HG02973 (cell line): ENCODE data around the gene ZNHIT1.
"Not testable (repeated sequence)": the region's sequence is repeated elsewhere in the genome, so short reads cannot be mapped to it uniquely, and the experiment has no call there.

Experiments
- ATAC-seq: cut with Tn5 transposase; IDR thresholded peaks from one replicate; pipeline ENCODE4 v1.9.1; 2021; ENCODE audit warnings: moderate library complexity; ENCODE audit not compliant: unreplicated experiment

The ZNHIT1 gene

GRCh38 chr7:101240226-101241014, 22.5 kb downstream of the ZNHIT1 start:
- ATAC-seq = no peak

GRCh38 chr7:101241015-101241363, 23.0 kb downstream of the ZNHIT1 start:
- ATAC-seq = no peak

DNA sequence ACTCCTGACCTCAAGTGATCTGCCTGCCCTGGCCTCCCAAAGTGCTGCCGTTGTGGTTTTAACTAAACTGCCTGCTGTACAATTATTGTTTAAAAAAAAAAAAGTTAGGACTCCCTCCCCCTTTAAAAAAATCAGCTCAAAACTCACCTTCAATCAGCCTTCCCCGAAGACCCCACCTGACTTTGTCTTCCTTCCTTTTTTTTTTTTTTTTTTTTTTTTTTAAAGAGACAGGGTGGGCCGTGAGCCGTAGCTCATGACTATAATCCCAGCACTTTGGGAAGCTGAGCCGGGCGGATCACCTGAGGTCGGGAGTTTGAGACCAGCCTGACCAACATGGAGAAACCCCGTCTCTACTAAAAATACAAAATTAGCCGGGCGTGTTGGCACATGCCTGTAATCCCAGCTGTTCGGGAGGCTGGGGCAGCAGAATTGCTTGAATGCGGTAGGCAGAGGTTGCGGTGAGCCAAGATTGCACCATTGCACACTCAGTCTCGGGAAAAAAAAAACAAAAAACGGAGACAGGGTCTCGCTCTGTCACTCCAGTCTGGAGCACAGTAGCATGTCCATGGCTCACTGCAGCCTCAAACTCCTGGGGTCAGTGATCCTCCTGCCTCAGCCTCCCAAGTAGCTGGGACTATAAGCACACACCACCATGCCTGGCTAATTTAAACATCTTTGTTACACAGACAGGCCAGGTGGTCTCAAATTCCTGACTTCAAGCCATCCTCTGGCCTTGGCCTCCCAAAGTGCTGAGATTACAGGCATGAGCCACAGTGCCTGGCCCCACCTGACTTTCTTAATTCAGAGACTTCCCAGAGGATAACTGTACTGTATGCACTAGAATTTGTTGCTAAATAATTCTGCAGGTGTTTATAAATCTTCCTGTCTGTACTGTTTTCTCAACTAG, 23.7 kb downstream of the ZNHIT1 start:
- ATAC-seq = no peak

GRCh38 chr7:101243646-101244374, 25.8 kb downstream of the ZNHIT1 start:
- no peak for ATAC-seq

DNA sequence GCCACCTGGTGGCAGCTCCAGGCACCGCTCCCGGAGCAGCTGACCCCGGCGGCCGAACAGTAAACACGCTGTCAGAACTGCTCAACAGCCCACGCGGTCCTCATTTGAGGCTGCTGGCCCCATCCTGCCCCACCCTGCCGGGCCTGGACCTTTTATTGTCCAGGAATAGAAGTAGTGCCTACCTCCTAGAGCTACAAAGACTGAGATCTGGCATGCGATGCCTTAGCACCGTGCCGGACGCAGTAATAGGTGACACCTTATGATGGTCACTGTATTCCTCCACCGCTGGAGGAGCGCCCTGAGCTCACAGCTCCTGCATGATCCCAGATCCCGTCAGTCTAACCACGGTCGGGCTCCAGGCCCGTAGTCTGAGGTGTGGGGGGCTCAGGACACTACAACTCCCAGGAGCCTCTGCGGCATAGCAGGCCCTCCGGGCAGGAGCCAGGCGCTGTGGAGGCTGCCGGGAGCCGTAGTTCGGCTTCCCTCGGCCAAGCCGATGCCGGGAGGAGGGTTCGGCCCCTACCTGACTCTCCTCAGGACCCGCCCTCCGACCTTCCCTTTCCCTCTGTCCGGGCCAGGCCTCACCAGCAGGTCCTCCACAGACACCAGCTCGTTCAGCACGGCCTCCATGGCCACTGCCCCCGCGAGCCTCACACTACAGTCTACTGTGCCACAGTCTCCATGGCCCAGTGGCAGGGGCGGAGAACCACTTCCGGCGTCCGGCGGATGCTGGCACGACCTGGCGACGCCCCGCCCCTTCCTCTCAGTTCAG, 26.6 kb downstream of the ZNHIT1 start, which contains the start of gene FIS1:
Gene FIS1, minus strand, starts transcription at position 707 of the 772 bp plus-strand sequence. Its CDS starts 77 bp downstream, at position 630.
- peak; percentile 87 for ATAC-seq

DNA sequence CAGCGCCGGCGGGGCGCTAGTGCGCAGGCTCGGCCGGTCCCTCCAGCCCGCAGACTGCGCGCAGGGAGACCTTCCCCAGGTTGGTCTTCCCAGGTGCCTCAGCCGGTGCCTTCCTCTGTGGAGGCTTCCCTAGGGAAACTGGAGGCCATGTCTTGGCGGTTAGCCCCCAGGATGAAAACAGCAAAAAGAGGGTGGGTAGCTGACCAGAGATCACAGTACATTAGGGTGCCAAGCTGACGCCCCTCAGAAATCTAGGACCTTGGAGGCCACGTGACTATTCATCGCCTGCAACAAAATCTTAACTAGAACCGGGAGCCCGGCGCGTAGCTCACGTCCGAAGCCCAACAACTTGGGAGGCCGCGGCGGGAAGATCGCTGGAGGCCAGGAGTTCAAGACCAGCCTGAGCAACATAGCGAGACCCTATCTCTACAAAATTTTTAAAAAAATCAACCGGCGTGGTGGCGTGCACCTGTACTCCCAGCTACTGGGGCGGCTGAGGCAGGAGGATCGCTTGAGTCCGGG, 27.2 kb downstream of the ZNHIT1 start:
- no peak for ATAC-seq

DNA sequence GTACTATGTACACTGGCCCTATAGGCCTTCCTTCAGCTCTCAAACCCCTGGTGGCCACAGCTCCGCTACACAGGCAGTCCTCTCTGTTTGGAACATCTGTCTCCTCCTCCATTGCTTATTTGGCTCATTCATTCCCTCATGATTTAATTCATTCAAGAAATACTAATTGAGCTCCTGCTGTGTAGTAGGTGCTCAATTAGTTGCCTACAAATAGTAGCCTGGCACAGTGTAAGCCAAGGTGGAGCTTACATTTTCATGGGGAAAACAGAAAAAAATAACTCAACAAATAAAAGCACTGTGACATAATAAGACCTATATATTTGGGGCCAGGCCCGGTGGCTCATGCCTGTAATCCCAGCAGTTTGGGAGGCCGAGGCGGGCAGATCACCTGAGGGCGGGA, 30.3 kb downstream of the ZNHIT1 start:
- ATAC-seq = no peak

DNA sequence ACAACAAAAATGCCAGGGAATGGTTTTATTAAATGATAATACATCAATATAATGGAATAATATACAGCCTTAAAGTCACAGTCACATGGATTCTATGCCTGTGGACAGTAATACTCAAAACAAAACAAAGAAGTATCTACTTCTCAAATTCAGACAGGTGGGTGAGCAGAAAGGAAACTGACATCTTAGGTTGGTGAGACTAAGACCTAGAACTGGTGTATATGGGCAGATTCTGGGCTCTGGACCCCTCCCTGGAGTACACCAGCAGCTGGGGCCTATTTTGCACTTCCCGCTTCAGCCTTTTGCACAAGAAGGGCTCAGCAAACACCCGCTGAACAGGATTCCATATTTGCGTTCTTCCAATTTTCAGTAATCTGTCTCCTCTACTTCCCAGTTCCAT, 32.4 kb downstream of the ZNHIT1 start:
- no peak for ATAC-seq

- ATAC-seq = peak; percentile 95
These were observed 34.1 kb downstream of the ZNHIT1 start for GRCh38 chr7:101251871-101252659.

- not testable (repeated sequence) for ATAC-seq
These were observed 35.2 kb downstream of the ZNHIT1 start for GRCh38 chr7:101253199-101253598.

DNA sequence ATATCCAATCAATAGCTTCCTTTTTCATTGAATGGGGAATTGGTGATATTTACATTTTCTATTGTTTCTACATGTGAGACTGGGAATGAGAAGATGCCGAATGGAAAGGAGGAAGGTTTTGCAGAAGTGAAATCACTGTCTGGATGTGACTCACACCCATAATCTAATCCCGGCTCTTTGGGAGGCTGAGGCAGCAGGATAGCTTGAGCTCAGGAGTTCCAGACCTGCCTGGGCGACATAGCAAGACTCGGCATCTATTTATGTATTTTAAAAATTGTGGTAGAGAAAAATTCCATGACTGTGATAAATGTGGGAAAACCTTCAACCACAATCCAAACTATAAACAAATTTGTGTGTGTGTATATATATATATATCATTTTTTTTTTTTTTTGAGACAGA, 37.8 kb downstream of the ZNHIT1 start:
- ATAC-seq = no peak

DNA sequence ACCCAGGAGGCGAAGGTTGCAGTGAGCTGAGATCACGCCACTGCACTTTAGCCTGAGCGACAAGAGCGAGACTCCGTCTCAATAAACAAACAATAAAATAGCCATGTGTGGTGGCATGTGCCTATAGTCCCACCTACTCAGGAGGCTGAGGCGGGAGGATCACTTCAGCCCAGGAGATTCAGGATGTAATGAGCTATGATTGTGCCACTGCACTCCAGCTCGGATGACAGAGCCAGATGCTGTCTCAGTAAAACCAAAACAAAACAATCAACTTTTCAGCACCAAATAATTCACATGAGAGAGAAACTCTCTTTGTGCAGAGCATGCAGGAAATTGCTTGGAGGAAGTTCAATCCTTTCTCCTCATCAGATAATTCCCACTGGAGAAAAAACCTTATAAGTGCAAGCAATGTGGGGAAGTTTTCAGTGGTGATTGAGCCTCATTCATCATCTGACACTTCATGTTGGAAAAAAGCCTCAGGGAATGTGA, 40.3 kb downstream of the ZNHIT1 start:
- no peak for ATAC-seq

DNA sequence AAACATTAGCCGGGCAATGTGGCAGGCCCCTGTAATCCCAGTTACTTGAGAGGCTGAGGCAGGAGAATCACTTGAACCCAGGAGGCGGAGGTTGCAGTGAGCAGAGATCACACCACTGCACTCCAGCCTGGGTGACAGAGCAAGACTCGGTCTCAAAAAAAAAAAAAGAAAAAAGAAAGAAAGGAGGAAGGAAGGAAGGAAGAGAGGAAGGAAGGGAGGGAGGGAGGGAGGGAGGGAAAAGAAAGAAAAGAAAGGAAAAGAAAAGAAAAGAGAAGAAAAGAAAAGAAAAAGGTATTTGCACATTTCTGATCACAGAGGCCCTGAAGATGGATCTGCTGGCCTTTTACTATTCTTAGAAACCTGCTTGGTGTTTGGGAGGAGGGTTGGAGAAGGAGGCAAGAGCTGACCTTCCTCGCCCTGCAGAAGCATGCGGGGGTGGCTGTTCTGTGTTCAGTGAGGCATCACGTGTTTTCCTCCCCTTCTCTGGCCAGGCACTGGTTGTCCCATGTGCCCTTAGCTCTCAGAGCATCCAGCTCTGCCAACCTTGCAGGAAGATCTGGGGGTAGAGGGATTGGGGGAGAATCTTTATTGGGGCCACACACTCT, 46.2 kb downstream of the ZNHIT1 start:
- not testable (repeated sequence) for ATAC-seq

GRCh38 chr7:101265622-101266516, 47.9 kb downstream of the ZNHIT1 start:
- ATAC-seq = no peak

DNA sequence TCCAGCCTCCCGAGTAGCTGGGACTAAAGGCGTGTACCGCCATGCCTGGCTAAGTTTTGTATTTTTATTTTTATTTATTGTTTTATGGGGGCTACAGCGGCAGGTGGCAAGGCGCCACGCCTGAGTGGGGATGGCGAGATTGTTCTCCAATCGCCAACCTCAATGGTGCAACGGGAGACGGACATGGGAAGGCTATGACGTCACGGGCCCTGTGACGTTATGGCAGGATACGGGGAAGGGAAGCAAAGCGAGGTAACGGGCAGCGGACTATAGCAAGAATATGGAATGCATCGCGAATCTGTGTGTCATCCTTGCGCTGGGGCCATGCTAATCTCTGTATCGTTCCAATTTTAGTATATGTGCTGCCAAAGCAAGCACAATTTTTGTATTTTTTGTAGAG, 51.7 kb downstream of the ZNHIT1 start:
- ATAC-seq = no peak

DNA sequence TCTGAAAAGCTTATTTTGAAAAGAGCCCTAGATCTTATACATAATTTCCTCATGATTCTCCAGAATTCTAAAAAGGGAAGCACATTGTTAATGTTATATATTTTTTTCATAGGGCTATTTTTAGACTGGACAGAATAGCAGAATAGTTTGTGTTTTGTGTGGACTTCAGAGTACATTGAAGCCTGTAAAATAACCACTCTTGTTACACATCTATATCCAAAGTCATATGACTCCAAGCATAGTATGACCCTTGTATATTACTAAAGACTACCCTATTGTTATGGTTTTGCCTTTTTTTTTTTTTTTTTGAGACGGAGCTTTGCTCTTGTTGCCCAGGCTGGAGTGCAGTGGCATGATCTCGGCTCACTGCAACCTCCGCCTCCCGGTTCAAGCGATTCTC, 53.1 kb downstream of the ZNHIT1 start:
- ATAC-seq = no peak

DNA sequence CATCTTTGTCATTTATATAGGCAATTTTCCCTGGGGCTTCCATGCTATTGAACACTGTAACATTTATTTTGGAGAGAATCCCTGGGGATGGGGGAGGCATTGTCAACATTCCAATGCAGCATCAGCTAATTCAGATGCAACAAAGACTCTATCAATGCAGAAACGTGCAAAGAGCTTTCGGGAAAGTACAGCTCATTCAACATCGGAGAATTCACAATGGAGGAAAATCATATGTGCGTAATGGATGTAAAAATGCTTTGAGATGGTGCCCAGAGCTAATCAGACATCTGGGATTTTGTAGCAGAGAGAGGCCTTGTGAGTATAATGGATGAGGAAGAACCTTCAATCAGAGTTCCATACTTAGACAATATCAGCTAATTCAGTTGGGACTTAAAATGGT, 55.2 kb downstream of the ZNHIT1 start:
- no peak for ATAC-seq
